CD8-positive, alpha-beta memory T cell (primary cell): ENCODE data around the gene TEX101. TPM values are rescaled to one million over a fixed set of nuclear protein-coding genes. Genes with fewer than 3 reads are reported as not detected.
A peak's percentile ranks its signal among the peaks of the same experiment; 100 is the strongest.

Experiments used
- CTCF ChIA-PET: fragments of 350-600 bp; sonication (Branson Sonifier 250); formaldehyde crosslinking; loops from one replicate; lab custom pipeline; 2021; ENCODE audit warnings: antibody characterized with exemption; lab: Charles Lee
- POLR2A ChIA-PET: fragments of 350-600 bp; sonication (Branson Sonifier 250); formaldehyde crosslinking; loops from one replicate; lab custom pipeline; 2021; ENCODE audit warnings: antibody characterized with exemption; lab: Charles Lee
- DNase-seq, 5 donors: peaks; one replicate each; pipeline versions ENCODE4 v3.0.0 to v3.0.0-alpha.2; 2020 to 2022; ENCODE audit warnings: mixed read lengths in 1 of 5
- H3K27ac ChIP-seq: one replicate; pipeline ENCODE4 v1.7.0; 2013; ENCODE audit warnings: low read depth, mild to moderate bottlenecking, low read length, moderate library complexity
- H3K27me3 ChIP-seq: 2 replicates; pipeline ENCODE4 v1.7.0; 2013; ENCODE audit warnings: low read length, mild to moderate bottlenecking; ENCODE audit not compliant: insufficient read depth, poor library complexity, severe bottlenecking
- H3K36me3 ChIP-seq: 2 replicates; pipeline ENCODE4 v1.7.0; 2013; ENCODE audit warnings: mild to moderate bottlenecking, low read length, moderate library complexity; ENCODE audit not compliant: insufficient read depth
- H3K4me1 ChIP-seq: 2 replicates; pipeline ENCODE4 v1.7.0; 2013; ENCODE audit warnings: mild to moderate bottlenecking, low read length, moderate library complexity; ENCODE audit not compliant: insufficient read depth
- H3K4me3 ChIP-seq: 2 replicates; pipeline ENCODE4 v1.7.0; 2013; ENCODE audit warnings: mild to moderate bottlenecking, low read length
- H3K9me3 ChIP-seq: 2 replicates; pipeline ENCODE4 v1.7.0; 2013; ENCODE audit warnings: mild to moderate bottlenecking, low read length
- H3K27ac Mint-ChIP-seq, 8 donors: one replicate each; pipeline ENCODE4 v1.8.0; 2020 to 2021; ENCODE audit warnings: mixed read lengths in 8 of 8, mild to moderate bottlenecking in 6 of 8, inconsistent platforms in 3 of 8, moderate library complexity in 3 of 8
- H3K27me3 Mint-ChIP-seq, 2 donors: one replicate each; pipeline ENCODE4 v1.8.0; 2020 to 2021; ENCODE audit warnings: mixed read lengths in 2 of 2, mild to moderate bottlenecking in 1 of 2, moderate library complexity in 1 of 2
- H3K36me3 Mint-ChIP-seq, 3 donors: one replicate each; pipeline ENCODE4 v1.8.0; 2020 to 2021; ENCODE audit warnings: mixed read lengths in 3 of 3, inconsistent platforms in 1 of 3, mild to moderate bottlenecking in 1 of 3
- H3K4me1 Mint-ChIP-seq, 3 donors: one replicate each; pipeline ENCODE4 v1.8.0; 2020 to 2021; ENCODE audit warnings: mixed read lengths in 3 of 3, inconsistent platforms in 1 of 3, mild to moderate bottlenecking in 1 of 3
- H3K4me3 Mint-ChIP-seq, 7 donors: one replicate each; pipeline ENCODE4 v1.8.0; 2020 to 2021; ENCODE audit warnings: mixed read lengths in 7 of 7, mild to moderate bottlenecking in 6 of 7, moderate library complexity in 4 of 7, inconsistent platforms in 2 of 7
- H3K9me3 Mint-ChIP-seq, 5 donors: one replicate each; pipeline ENCODE4 v1.8.0; 2020 to 2022; ENCODE audit warnings: mixed read lengths in 5 of 5, mild to moderate bottlenecking in 3 of 5, moderate library complexity in 2 of 5, inconsistent platforms in 1 of 5
- polyA plus RNA-seq: library from polyadenylated mRNA; unstranded; fragments of 300-500 nt; fragmentation: Illumina TruSeq; gene quantifications from one replicate; pipeline ENCODE4 v1.2.3, GENCODE V29; 2021
- total RNA-seq, 2 experiments: library from RNA; stranded (reverse); gene quantifications; one replicate each; pipeline ENCODE4 v1.2.3, GENCODE V29; 2021

TEX101 gene
- total and polyA plus RNA-seq, 3 experiments from 2014 or later, result not detected

GRCh38 chr19:43454031-43454430, 39.3 kb downstream of the TEX101 start:
- no peaks in the 10 kb centered on the region for H3K4me1 ChIP-seq
- POLR2A ChIA-PET, result no interaction called here
- H3K4me3 Mint-ChIP-seq, result no peak overlapping the region
- no peaks in the 10 kb centered on the region for H3K9me3 ChIP-seq
- H3K4me1 Mint-ChIP-seq, result peaks cover 0 to 9% (median 3%) of the 10 kb centered on the region in 3 donors
- no peaks in the 10 kb centered on the region for H3K9me3 Mint-ChIP-seq
- peaks cover 0 to 6% (median 4%) of the 10 kb centered on the region in 3 donors for H3K36me3 Mint-ChIP-seq
- no peaks in the 10 kb centered on the region for H3K36me3 ChIP-seq
- no peak overlapping the region for H3K4me3 ChIP-seq
- no peak overlapping the region for H3K27ac ChIP-seq
- no peaks in the 10 kb centered on the region for H3K27me3 ChIP-seq
- H3K27ac Mint-ChIP-seq, result no peak overlapping the region
- CTCF ChIA-PET, result interaction anchor here (0.9 kb wide), 1 partner anchor 65 kb away, joined by 3 read pairs; no protein-coding TSS in a partner anchor
- no peak for DNase-seq
- H3K27me3 Mint-ChIP-seq, result no peaks in the 10 kb centered on the region

- no peaks in the 10 kb centered on the region for H3K27me3 ChIP-seq
- Mint-ChIP-seq H3K9me3 (no peaks in the 10 kb centered on the region), H3K4me3 (no peak overlapping the region), H3K27me3 (no peaks in the 10 kb centered on the region), H3K4me1 (peaks cover 0 to 7% (median 3%) of the 10 kb centered on the region in 3 donors), H3K36me3 (peaks cover 0 to 6% (median 4%) of the 10 kb centered on the region in 3 donors), H3K27ac (peak overlapping the region in 1 of 8 donors; percentile 55)
- no peak for DNase-seq
- no peak overlapping the region for H3K27ac ChIP-seq
- no peaks in the 10 kb centered on the region for H3K4me1 ChIP-seq
- H3K36me3 ChIP-seq, result no peaks in the 10 kb centered on the region
- CTCF ChIA-PET, result interaction anchor here (2.5 to 3.8 kb wide), 2 partner anchors 9 to 23 kb away, joined by 7 to 14 read pairs; no protein-coding TSS in a partner anchor
- H3K9me3 ChIP-seq, result no peaks in the 10 kb centered on the region
- POLR2A ChIA-PET, result no interaction called here
- no peak overlapping the region for H3K4me3 ChIP-seq
Observed at GRCh38 chr19:43455321-43456113, 40.8 kb downstream of the TEX101 start.

- no peak overlapping the region for H3K4me3 Mint-ChIP-seq
- POLR2A ChIA-PET, result no interaction called here
- no peaks in the 10 kb centered on the region for H3K9me3 Mint-ChIP-seq
- no peaks in the 10 kb centered on the region for H3K9me3 ChIP-seq
- no peaks in the 10 kb centered on the region for H3K36me3 Mint-ChIP-seq
- no peaks in the 10 kb centered on the region for H3K27me3 Mint-ChIP-seq
- H3K36me3 ChIP-seq, result no peaks in the 10 kb centered on the region
- no peak overlapping the region for H3K27ac Mint-ChIP-seq
- DNase-seq, result no peak
- peaks cover 7% of the 10 kb centered on the region for H3K4me1 ChIP-seq
- no peak overlapping the region for H3K27ac ChIP-seq
- H3K4me3 ChIP-seq, result no peak overlapping the region
- CTCF ChIA-PET, result interaction anchor here (1.2 to 3.8 kb wide), 3 partner anchors 11 to 26 kb away, joined by 3 to 14 read pairs (median 7); no protein-coding TSS in a partner anchor
- peaks cover 8 to 13% (median 9%) of the 10 kb centered on the region in 3 donors for H3K4me1 Mint-ChIP-seq
- H3K27me3 ChIP-seq, result no peaks in the 10 kb centered on the region
Observed at GRCh38 chr19:43457809-43458208, 43.1 kb downstream of the TEX101 start.

- Mint-ChIP-seq H3K27me3 (no peaks in the 10 kb centered on the region), H3K4me3 (peak overlapping the region in 1 of 7 donors; percentile 77), H3K4me1 (peaks cover 14 to 32% (median 17%) of the 10 kb centered on the region in 3 donors), H3K27ac (peak overlapping the region in 2 of 8 donors; percentile 81), H3K9me3 (no peaks in the 10 kb centered on the region), H3K36me3 (peaks cover 0 to 3% (median 0%) of the 10 kb centered on the region in 3 donors)
- POLR2A ChIA-PET, result no interaction called here
- Histone ChIP-seq H3K9me3 (no peaks in the 10 kb centered on the region), H3K27ac (no peak overlapping the region), H3K27me3 (no peaks in the 10 kb centered on the region), H3K36me3 (no peaks in the 10 kb centered on the region), H3K4me1 (peaks cover 15% of the 10 kb centered on the region), H3K4me3 (no peak overlapping the region)
- no peak for DNase-seq
- CTCF ChIA-PET, result interaction anchor here (0.9 to 2.5 kb wide), 3 partner anchors 13 to 59 kb away, joined by 4 to 11 read pairs (median 5); no protein-coding TSS in a partner anchor
Observed at GRCh38 chr19:43460362-43461016, 45.8 kb downstream of the TEX101 start.

DNA sequence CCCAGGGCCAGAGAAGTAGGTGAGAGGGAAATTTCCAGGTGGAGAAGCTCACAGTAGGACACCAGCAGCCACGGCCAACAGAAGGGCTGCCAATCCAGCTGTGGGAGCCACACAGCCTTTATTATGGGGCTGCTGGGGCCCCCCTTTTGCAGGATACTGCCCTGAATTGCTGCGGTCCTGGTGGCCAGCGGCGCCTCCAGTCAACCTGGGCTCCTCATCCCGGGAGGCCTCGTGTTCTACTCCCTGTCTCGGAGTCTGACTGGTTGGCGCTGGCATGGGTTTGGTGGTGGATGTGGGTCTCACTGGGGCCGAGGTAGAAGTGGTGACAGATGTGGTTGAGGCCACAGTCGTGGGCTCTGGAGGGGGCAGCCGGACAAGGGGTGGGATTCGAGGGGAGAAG, 46.6 kb downstream of the TEX101 start:
- peaks cover 15% of the 10 kb centered on the region for H3K4me1 ChIP-seq
- POLR2A ChIA-PET, result no interaction called here

DNA sequence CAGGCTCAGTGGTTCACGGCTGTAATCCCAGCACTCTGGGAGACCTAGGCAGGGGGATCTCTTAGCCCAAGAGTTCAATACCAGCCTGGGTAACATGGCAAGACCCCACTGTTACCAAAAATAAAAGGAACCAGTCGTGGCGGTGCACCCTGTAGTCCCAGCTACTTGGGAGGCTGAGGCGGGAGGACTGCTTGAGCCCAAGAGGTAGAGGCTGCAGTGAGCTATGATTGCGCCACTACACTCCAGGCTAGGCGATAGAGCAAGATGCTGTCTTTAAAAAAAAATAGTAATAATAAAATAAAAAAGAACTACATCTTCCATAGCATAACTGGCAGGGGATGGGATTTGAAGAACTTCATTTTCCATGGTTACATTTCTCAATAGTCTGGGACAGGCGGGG, 47.7 kb downstream of the TEX101 start:
- no peak for DNase-seq
- Histone ChIP-seq H3K4me3 (peak overlapping the region; percentile 94), H3K27me3 (no peaks in the 10 kb centered on the region), H3K27ac (no peak overlapping the region), H3K9me3 (no peaks in the 10 kb centered on the region), H3K4me1 (peaks cover 20% of the 10 kb centered on the region), H3K36me3 (no peaks in the 10 kb centered on the region)
- Mint-ChIP-seq H3K4me3 (peak overlapping the region in 6 of 7 donors; percentile 49 to 97 (median 91)), H3K4me1 (peaks cover 21 to 40% (median 21%) of the 10 kb centered on the region in 3 donors), H3K36me3 (peaks cover 0 to 3% (median 0%) of the 10 kb centered on the region in 3 donors), H3K9me3 (no peaks in the 10 kb centered on the region), H3K27me3 (no peaks in the 10 kb centered on the region), H3K27ac (peak overlapping the region in 7 of 8 donors; percentile 1 to 99 (median 95))
- POLR2A ChIA-PET, result interaction anchor here (1.9 to 2.3 kb wide), 3 partner anchors 11 to 42 kb away, joined by 14 to 35 read pairs (median 20); partner anchors contain the start of gene PHLDB3
- CTCF ChIA-PET, result interaction anchor here (1.4 to 3.0 kb wide), 5 partner anchors 15 to 206 kb away, joined by 5 to 17 read pairs (median 8); no protein-coding TSS in a partner anchor

More for the DNA sequence above, 46.6 kb downstream of the TEX101 start:
- H3K4me3 Mint-ChIP-seq, result peak overlapping the region in 4 of 7 donors; percentile 8 to 77 (median 41)
- no peaks in the 10 kb centered on the region for H3K36me3 ChIP-seq
- H3K27me3 ChIP-seq, result no peaks in the 10 kb centered on the region
- peak overlapping the region in 4 of 8 donors; percentile 52 to 87 (median 81) for H3K27ac Mint-ChIP-seq
- no peaks in the 10 kb centered on the region for H3K9me3 Mint-ChIP-seq
- no peak for DNase-seq
- H3K4me3 ChIP-seq, result no peak overlapping the region
- no peaks in the 10 kb centered on the region for H3K27me3 Mint-ChIP-seq
- H3K36me3 Mint-ChIP-seq, result peaks cover 0 to 3% (median 0%) of the 10 kb centered on the region in 3 donors
- no peaks in the 10 kb centered on the region for H3K9me3 ChIP-seq
- H3K4me1 Mint-ChIP-seq, result peaks cover 17 to 37% (median 18%) of the 10 kb centered on the region in 3 donors
- CTCF ChIA-PET, result interaction anchor here (2.5 kb wide), 1 partner anchor 14 kb away, joined by 11 read pairs; no protein-coding TSS in a partner anchor
- no peak overlapping the region for H3K27ac ChIP-seq

DNA sequence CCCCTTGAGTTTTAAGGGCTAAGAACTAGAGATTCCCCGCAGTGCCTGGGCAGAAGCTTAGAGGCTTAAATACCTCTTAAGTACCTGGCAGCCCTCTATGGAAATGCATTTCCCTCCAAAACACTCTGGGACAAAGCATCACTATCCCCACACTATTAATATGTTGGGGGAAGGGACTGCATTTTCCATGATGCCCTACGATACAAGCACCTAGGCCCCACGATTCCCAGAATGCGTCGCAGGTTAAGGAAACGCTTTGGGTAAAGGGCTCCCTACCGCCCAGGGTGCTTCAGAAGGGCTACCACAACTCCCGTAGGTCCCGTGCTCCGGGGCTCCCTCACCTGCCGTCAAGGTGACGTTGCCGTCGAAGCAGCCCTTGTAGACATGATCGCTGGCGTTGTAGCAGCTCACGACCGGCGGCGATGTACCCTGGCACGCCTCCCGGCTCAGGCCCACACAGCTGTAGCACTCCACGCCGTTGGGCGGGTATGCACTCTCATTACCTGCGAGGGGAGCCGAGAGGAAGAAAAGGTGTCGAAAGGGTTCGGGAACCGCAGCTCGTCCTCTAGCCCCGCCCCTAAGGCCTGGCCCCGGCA, 48.2 kb downstream of the TEX101 start:
- peaks cover 24% of the 10 kb centered on the region for H3K4me1 ChIP-seq
- peak overlapping the region; percentile 90 to 99 (median 97) for H3K27ac Mint-ChIP-seq
- H3K27ac ChIP-seq, result peak overlapping the region; percentile 48
- no peaks in the 10 kb centered on the region for H3K9me3 Mint-ChIP-seq
- H3K27me3 ChIP-seq, result no peaks in the 10 kb centered on the region
- peak overlapping the region; percentile 94 for H3K4me3 ChIP-seq
- ChIA-PET POLR2A (interaction anchor here (0.6 to 2.3 kb wide), 7 partner anchors 10 to 205 kb away, joined by 3 to 35 read pairs (median 9); partner anchors contain the start of genes PHLDB3 and ZNF575), CTCF (interaction anchor here (1.0 to 3.0 kb wide), 10 partner anchors 10 to 206 kb away, joined by 3 to 17 read pairs (median 6); no protein-coding TSS in a partner anchor)
- peak overlapping the region; percentile 89 to 97 (median 93) for H3K4me3 Mint-ChIP-seq
- peaks cover 23 to 44% (median 26%) of the 10 kb centered on the region in 3 donors for H3K4me1 Mint-ChIP-seq
- no peaks in the 10 kb centered on the region for H3K9me3 ChIP-seq
- peaks cover 0 to 3% (median 0%) of the 10 kb centered on the region in 3 donors for H3K36me3 Mint-ChIP-seq
- DNase-seq, result no peak
- H3K36me3 ChIP-seq, result no peaks in the 10 kb centered on the region
- no peaks in the 10 kb centered on the region for H3K27me3 Mint-ChIP-seq
